HG03575 (cell line): Measurements from ENCODE around the gene KHDC4.
"Not testable (repeated sequence)": the region's sequence is repeated elsewhere in the genome, so short reads cannot be mapped to it uniquely, and the experiment has no call there.

Experiments
- ATAC-seq: cut with Tn5 transposase; IDR thresholded peaks from one replicate; pipeline ENCODE4 v1.9.1; 2021; ENCODE audit not compliant: unreplicated experiment, insufficient number of reproducible peaks, low FRiP score; ENCODE audit errors: extremely low read depth

Gene KHDC4

GRCh38 chr1:155912056-155912536 is 22.1 kb downstream of the KHDC4 start:
- ATAC-seq = no peak

GRCh38 chr1:155911156-155912055 is 22.8 kb downstream of the KHDC4 start, which contains the start of gene RIT1:
RIT1 (minus strand) TSS chr1:155911349; CDS start chr1:155910761, 588 bp downstream.
- ATAC-seq = no peak

- ATAC-seq = no peak
Observed at GRCh38 chr1:155910621-155911121, 23.5 kb downstream of the KHDC4 start.

GRCh38 chr1:155909894-155910293 is 24.3 kb downstream of the KHDC4 start:
- ATAC-seq = no peak

GRCh38 chr1:155904261-155904660 is 30.0 kb downstream of the KHDC4 start:
- no peak for ATAC-seq

- no peak for ATAC-seq
Observed at GRCh38 chr1:155900161-155900560, 34.1 kb downstream of the KHDC4 start.

GRCh38 chr1:155899683-155900082 is 34.5 kb downstream of the KHDC4 start:
- ATAC-seq = no peak

GRCh38 chr1:155898888-155899287 is 35.3 kb downstream of the KHDC4 start:
- no peak for ATAC-seq

GRCh38 chr1:155897746-155898145 is 36.5 kb downstream of the KHDC4 start:
- no peak for ATAC-seq

- ATAC-seq = not testable (repeated sequence)
Observed at GRCh38 chr1:155896476-155896875, 37.7 kb downstream of the KHDC4 start.

- not testable (repeated sequence) for ATAC-seq
Observed at GRCh38 chr1:155895617-155896016, 38.6 kb downstream of the KHDC4 start.

- no peak for ATAC-seq
Observed at GRCh38 chr1:155893389-155894142, 40.6 kb downstream of the KHDC4 start.

- no peak for ATAC-seq
Observed at GRCh38 chr1:155892796-155893195, 41.4 kb downstream of the KHDC4 start.

- ATAC-seq = no peak
Observed at GRCh38 chr1:155890251-155890650, 44.0 kb downstream of the KHDC4 start.

- ATAC-seq = no peak
Observed at GRCh38 chr1:155889566-155889965, 44.6 kb downstream of the KHDC4 start.

GRCh38 chr1:155888481-155888880 is 45.7 kb downstream of the KHDC4 start:
- no peak for ATAC-seq

GRCh38 chr1:155884982-155885381 is 49.2 kb downstream of the KHDC4 start:
- ATAC-seq = no peak

- ATAC-seq = no peak
Observed at GRCh38 chr1:155884031-155884960, 49.9 kb downstream of the KHDC4 start.

GRCh38 chr1:155882766-155883165 is 51.4 kb downstream of the KHDC4 start:
- ATAC-seq = no peak
